PFSK-1 (cell line): ENCODE data around the gene CTNNA1.

Experiments used
- POLR2AphosphoS5 ChIP-seq: IDR thresholded peaks from 2 replicates; pipeline ENCODE4 v1.6.1; 2012; ENCODE audit warnings: low read depth, mild to moderate bottlenecking, control low read depth, low read length, moderate library complexity
- SIN3A ChIP-seq: IDR thresholded peaks from 2 replicates; pipeline ENCODE4 v1.6.1; 2012; ENCODE audit warnings: mild to moderate bottlenecking, low read length, moderate library complexity, borderline replicate concordance; ENCODE audit not compliant: insufficient read depth
- TF ChIP-seq, protein P1 (sequence below), 2 experiments: IDR thresholded peaks; 2 replicates each; pipeline versions ENCODE4 v1.6.1 to v1.8.0; 2011 to 2012; ENCODE audit warnings: low read depth in 2 of 2, low read length in 2 of 2, control low read depth in 1 of 2, inconsistent platforms in 1 of 2, mild to moderate bottlenecking in 1 of 2, moderate library complexity in 1 of 2; ENCODE audit not compliant: insufficient read depth in 1 of 2

- TF ChIP-seq, protein P1, sequence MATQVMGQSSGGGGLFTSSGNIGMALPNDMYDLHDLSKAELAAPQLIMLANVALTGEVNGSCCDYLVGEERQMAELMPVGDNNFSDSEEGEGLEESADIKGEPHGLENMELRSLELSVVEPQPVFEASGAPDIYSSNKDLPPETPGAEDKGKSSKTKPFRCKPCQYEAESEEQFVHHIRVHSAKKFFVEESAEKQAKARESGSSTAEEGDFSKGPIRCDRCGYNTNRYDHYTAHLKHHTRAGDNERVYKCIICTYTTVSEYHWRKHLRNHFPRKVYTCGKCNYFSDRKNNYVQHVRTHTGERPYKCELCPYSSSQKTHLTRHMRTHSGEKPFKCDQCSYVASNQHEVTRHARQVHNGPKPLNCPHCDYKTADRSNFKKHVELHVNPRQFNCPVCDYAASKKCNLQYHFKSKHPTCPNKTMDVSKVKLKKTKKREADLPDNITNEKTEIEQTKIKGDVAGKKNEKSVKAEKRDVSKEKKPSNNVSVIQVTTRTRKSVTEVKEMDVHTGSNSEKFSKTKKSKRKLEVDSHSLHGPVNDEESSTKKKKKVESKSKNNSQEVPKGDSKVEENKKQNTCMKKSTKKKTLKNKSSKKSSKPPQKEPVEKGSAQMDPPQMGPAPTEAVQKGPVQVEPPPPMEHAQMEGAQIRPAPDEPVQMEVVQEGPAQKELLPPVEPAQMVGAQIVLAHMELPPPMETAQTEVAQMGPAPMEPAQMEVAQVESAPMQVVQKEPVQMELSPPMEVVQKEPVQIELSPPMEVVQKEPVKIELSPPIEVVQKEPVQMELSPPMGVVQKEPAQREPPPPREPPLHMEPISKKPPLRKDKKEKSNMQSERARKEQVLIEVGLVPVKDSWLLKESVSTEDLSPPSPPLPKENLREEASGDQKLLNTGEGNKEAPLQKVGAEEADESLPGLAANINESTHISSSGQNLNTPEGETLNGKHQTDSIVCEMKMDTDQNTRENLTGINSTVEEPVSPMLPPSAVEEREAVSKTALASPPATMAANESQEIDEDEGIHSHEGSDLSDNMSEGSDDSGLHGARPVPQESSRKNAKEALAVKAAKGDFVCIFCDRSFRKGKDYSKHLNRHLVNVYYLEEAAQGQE (IDR thresholded peaks at IDR 0.05; ENCODE audit: insufficient read depth in 1 of 2, low read depth in 2 of 2, low read length in 2 of 2), result 0 out of 4 replicates have a peak, but pooled peaks of 1 of the 2 experiments have one; percentile 7
- TF ChIP-seq SIN3A (no peak), POLR2AphosphoS5 (no peak)
Observed at GRCh38 chr5:138754699-138755057, 1.5 kb downstream of the CTNNA1 start.
